Measurements from ENCODE around the gene CCDC112.
A peak's percentile ranks its signal among the peaks of the same experiment; 100 is the strongest.

The CCDC112 gene

GRCh38 chr5:115313632-115314031 lies 17.2 kb upstream of the CCDC112 start:
- DNase-seq = no peak

- DNase-seq = no peak
These were observed 16.6 kb upstream of the CCDC112 start for GRCh38 chr5:115313052-115313451.

- DNase-seq = no peak
These were observed 13.4 kb upstream of the CCDC112 start for GRCh38 chr5:115309751-115310370.

GRCh38 chr5:115308815-115309214 lies 12.4 kb upstream of the CCDC112 start:
- DNase-seq = no peak

- DNase-seq = no peak
These were observed 9.6 kb upstream of the CCDC112 start for GRCh38 chr5:115306011-115306536.

GRCh38 chr5:115304496-115304895 lies 8.0 kb upstream of the CCDC112 start:
- no peak for DNase-seq

GRCh38 chr5:115298811-115299210 lies 2.4 kb upstream of the CCDC112 start:
- no peak for DNase-seq

- DNase-seq = no peak
These were observed 577 bp upstream of the CCDC112 start for GRCh38 chr5:115297031-115297430.

GRCh38 chr5:115295777-115296123 lies 704 bp downstream of the CCDC112 start:
- DNase-seq = no peak

GRCh38 chr5:115291397-115291796 lies 5.1 kb downstream of the CCDC112 start:
- no peak for DNase-seq

GRCh38 chr5:115289104-115289503 lies 7.3 kb downstream of the CCDC112 start:
- no peak for DNase-seq

- DNase-seq = no peak
These were observed 12.4 kb downstream of the CCDC112 start for GRCh38 chr5:115284021-115284420.

GRCh38 chr5:115282131-115282530 lies 14.3 kb downstream of the CCDC112 start:
- no peak for DNase-seq

- no peak for DNase-seq
These were observed 21.9 kb downstream of the CCDC112 start for GRCh38 chr5:115274584-115274983.

GRCh38 chr5:115272297-115272958 lies 24.0 kb downstream of the CCDC112 start:
- DNase-seq = no peak

- DNase-seq = no peak
These were observed 25.0 kb downstream of the CCDC112 start for GRCh38 chr5:115271295-115272050.

GRCh38 chr5:115267617-115268016 lies 28.8 kb downstream of the CCDC112 start:
- DNase-seq = no peak

GRCh38 chr5:115265220-115265619 lies 31.2 kb downstream of the CCDC112 start:
- no peak for DNase-seq

GRCh38 chr5:115264786-115265185 lies 31.7 kb downstream of the CCDC112 start:
- DNase-seq = no peak

GRCh38 chr5:115263078-115263380 lies 33.4 kb downstream of the CCDC112 start:
- DNase-seq = no peak

GRCh38 chr5:115262321-115263077 lies 34.0 kb downstream of the CCDC112 start, which contains the start of gene PGGT1B:
PGGT1B (minus strand) TSS chr5:115262877; CDS start chr5:115262851, 26 bp downstream.
- DNase-seq = peak; percentile 90

- DNase-seq = peak; percentile 42
These were observed 34.5 kb downstream of the CCDC112 start for GRCh38 chr5:115262011-115262320.

GRCh38 chr5:115260248-115260647 lies 36.2 kb downstream of the CCDC112 start:
- no peak for DNase-seq
